ENCODE measurements around the gene C17orf67.

Gene C17orf67

GRCh38 chr17:56833809-56834379 lies at the start of gene C17orf67, which contains the start of gene DGKE:
Gene C17orf67 (minus strand): TSS chr17:56833920. CDS start chr17:56815810, 18,110 bp downstream.
Gene DGKE (plus strand): TSS chr17:56834151. CDS start chr17:56834796, 645 bp downstream.
- Mint-ChIP-seq H3K36me3 (ENCODE audit: low read depth) (peaks cover 17% of the 10 kb centered on the region), H3K27ac (peak within 1 kb of the TSS; percentile 74), H3K27me3 (peaks cover 10% of the 10 kb centered on the region), H3K9me3 (no peaks in the 10 kb centered on the region), H3K4me3 (peak within 1 kb of the TSS; percentile 90), H3K4me1 (ENCODE audit: low read depth) (peaks cover 48% of the 10 kb centered on the region)
- intact Hi-C loops (cut with micrococcal nuclease): loop anchor here (5.0 kb wide), 1 partner anchor 78 kb away; the partner anchor contains the start of gene TRIM25

- H3K4me1 Mint-ChIP-seq (ENCODE audit: low read depth): peaks cover 54% of the 10 kb centered on the region
- intact Hi-C loops (cut with micrococcal nuclease): no loop called here
- no peak overlapping the region for H3K27ac Mint-ChIP-seq
- no peak overlapping the region for H3K4me3 Mint-ChIP-seq
- peaks cover 11% of the 10 kb centered on the region for H3K9me3 Mint-ChIP-seq
- peaks cover 35% of the 10 kb centered on the region for H3K36me3 Mint-ChIP-seq (ENCODE audit: low read depth)
- H3K27me3 Mint-ChIP-seq: peaks cover 5% of the 10 kb centered on the region
Measured at GRCh38 chr17:56881685-56882295, 48.1 kb upstream of the C17orf67 start.

- intact Hi-C loops (cut with micrococcal nuclease): no loop called here
Measured at GRCh38 chr17:56880571-56880970, 46.9 kb upstream of the C17orf67 start.

GRCh38 chr17:56880133-56880532 lies 46.4 kb upstream of the C17orf67 start:
- peaks cover 11% of the 10 kb centered on the region for H3K9me3 Mint-ChIP-seq
- no peak overlapping the region for H3K4me3 Mint-ChIP-seq
- H3K36me3 Mint-ChIP-seq (ENCODE audit: low read depth): peaks cover 19% of the 10 kb centered on the region
- intact Hi-C loops (cut with micrococcal nuclease): no loop called here
- no peak overlapping the region for H3K27ac Mint-ChIP-seq
- peaks cover 51% of the 10 kb centered on the region for H3K4me1 Mint-ChIP-seq (ENCODE audit: low read depth)
- H3K27me3 Mint-ChIP-seq: peaks cover 5% of the 10 kb centered on the region

More at GRCh38 chr17:56880571-56880970, 46.9 kb upstream of the C17orf67 start:
- peaks cover 11% of the 10 kb centered on the region for H3K9me3 Mint-ChIP-seq
- H3K4me1 Mint-ChIP-seq (ENCODE audit: low read depth): peaks cover 55% of the 10 kb centered on the region
- peaks cover 23% of the 10 kb centered on the region for H3K36me3 Mint-ChIP-seq (ENCODE audit: low read depth)
- peaks cover 5% of the 10 kb centered on the region for H3K27me3 Mint-ChIP-seq
- H3K27ac Mint-ChIP-seq: no peak overlapping the region
- H3K4me3 Mint-ChIP-seq: no peak overlapping the region

GRCh38 chr17:56879280-56879679 lies 45.6 kb upstream of the C17orf67 start:
- peaks cover 42% of the 10 kb centered on the region for H3K4me1 Mint-ChIP-seq (ENCODE audit: low read depth)
- intact Hi-C loops (cut with micrococcal nuclease): no loop called here

GRCh38 chr17:56876766-56877179 lies 43.1 kb upstream of the C17orf67 start:
- intact Hi-C loops (cut with micrococcal nuclease): no loop called here
- peaks cover 6% of the 10 kb centered on the region for H3K36me3 Mint-ChIP-seq (ENCODE audit: low read depth)
- no peak overlapping the region for H3K4me3 Mint-ChIP-seq
- H3K27me3 Mint-ChIP-seq: peaks cover 5% of the 10 kb centered on the region
- H3K27ac Mint-ChIP-seq: no peak overlapping the region
- H3K4me1 Mint-ChIP-seq (ENCODE audit: low read depth): peaks cover 35% of the 10 kb centered on the region
- peaks cover 11% of the 10 kb centered on the region for H3K9me3 Mint-ChIP-seq

More at GRCh38 chr17:56879280-56879679, 45.6 kb upstream of the C17orf67 start:
- no peak overlapping the region for H3K27ac Mint-ChIP-seq
- peaks cover 5% of the 10 kb centered on the region for H3K27me3 Mint-ChIP-seq
- peaks cover 11% of the 10 kb centered on the region for H3K9me3 Mint-ChIP-seq
- H3K36me3 Mint-ChIP-seq (ENCODE audit: low read depth): peaks cover 10% of the 10 kb centered on the region
- H3K4me3 Mint-ChIP-seq: no peak overlapping the region

- Mint-ChIP-seq H3K4me1 (ENCODE audit: low read depth) (no peaks in the 10 kb centered on the region), H3K27ac (peak overlapping the region; percentile 73), H3K4me3 (no peak overlapping the region), H3K27me3 (no peaks in the 10 kb centered on the region), H3K9me3 (no peaks in the 10 kb centered on the region), H3K36me3 (ENCODE audit: low read depth) (no peaks in the 10 kb centered on the region)
- intact Hi-C loops (cut with micrococcal nuclease): no loop called here
Measured at GRCh38 chr17:56870081-56870651, 36.4 kb upstream of the C17orf67 start.

GRCh38 chr17:56868716-56869115 lies 35.0 kb upstream of the C17orf67 start:
- no peak overlapping the region for H3K4me3 Mint-ChIP-seq
- H3K27ac Mint-ChIP-seq: no peak overlapping the region
- no peaks in the 10 kb centered on the region for H3K36me3 Mint-ChIP-seq (ENCODE audit: low read depth)
- no peaks in the 10 kb centered on the region for H3K4me1 Mint-ChIP-seq (ENCODE audit: low read depth)
- no peaks in the 10 kb centered on the region for H3K9me3 Mint-ChIP-seq
- intact Hi-C loops (cut with micrococcal nuclease): no loop called here
- H3K27me3 Mint-ChIP-seq: no peaks in the 10 kb centered on the region

GRCh38 chr17:56867948-56868376 lies 34.2 kb upstream of the C17orf67 start:
- H3K4me3 Mint-ChIP-seq: no peak overlapping the region
- H3K36me3 Mint-ChIP-seq (ENCODE audit: low read depth): no peaks in the 10 kb centered on the region
- no peak overlapping the region for H3K27ac Mint-ChIP-seq
- intact Hi-C loops (cut with micrococcal nuclease): no loop called here
- no peaks in the 10 kb centered on the region for H3K27me3 Mint-ChIP-seq
- no peaks in the 10 kb centered on the region for H3K9me3 Mint-ChIP-seq
- no peaks in the 10 kb centered on the region for H3K4me1 Mint-ChIP-seq (ENCODE audit: low read depth)

- intact Hi-C loops (cut with micrococcal nuclease): no loop called here
- Mint-ChIP-seq H3K9me3 (no peaks in the 10 kb centered on the region), H3K4me3 (no peak overlapping the region), H3K27ac (no peak overlapping the region), H3K4me1 (ENCODE audit: low read depth) (no peaks in the 10 kb centered on the region), H3K27me3 (no peaks in the 10 kb centered on the region), H3K36me3 (ENCODE audit: low read depth) (no peaks in the 10 kb centered on the region)
Measured at GRCh38 chr17:56866496-56866895, 32.8 kb upstream of the C17orf67 start.

GRCh38 chr17:56866076-56866475 lies 32.4 kb upstream of the C17orf67 start:
- intact Hi-C loops (cut with micrococcal nuclease): no loop called here
- Mint-ChIP-seq H3K4me3 (no peak overlapping the region), H3K36me3 (ENCODE audit: low read depth) (no peaks in the 10 kb centered on the region), H3K27ac (no peak overlapping the region), H3K4me1 (ENCODE audit: low read depth) (no peaks in the 10 kb centered on the region), H3K9me3 (no peaks in the 10 kb centered on the region), H3K27me3 (no peaks in the 10 kb centered on the region)

- no peaks in the 10 kb centered on the region for H3K27me3 Mint-ChIP-seq
- H3K4me3 Mint-ChIP-seq: no peak overlapping the region
- H3K36me3 Mint-ChIP-seq (ENCODE audit: low read depth): no peaks in the 10 kb centered on the region
- H3K4me1 Mint-ChIP-seq (ENCODE audit: low read depth): no peaks in the 10 kb centered on the region
- intact Hi-C loops (cut with micrococcal nuclease): no loop called here
- H3K9me3 Mint-ChIP-seq: no peaks in the 10 kb centered on the region
- no peak overlapping the region for H3K27ac Mint-ChIP-seq
Measured at GRCh38 chr17:56863974-56864373, 30.3 kb upstream of the C17orf67 start.

- no peaks in the 10 kb centered on the region for H3K36me3 Mint-ChIP-seq (ENCODE audit: low read depth)
- no peaks in the 10 kb centered on the region for H3K9me3 Mint-ChIP-seq
- no peaks in the 10 kb centered on the region for H3K27me3 Mint-ChIP-seq
- intact Hi-C loops (cut with micrococcal nuclease): no loop called here
- H3K4me1 Mint-ChIP-seq (ENCODE audit: low read depth): no peaks in the 10 kb centered on the region
- H3K4me3 Mint-ChIP-seq: no peak overlapping the region
- H3K27ac Mint-ChIP-seq: no peak overlapping the region
Measured at GRCh38 chr17:56861899-56862298, 28.2 kb upstream of the C17orf67 start.

GRCh38 chr17:56851008-56851407 lies 17.3 kb upstream of the C17orf67 start:
- H3K4me1 Mint-ChIP-seq (ENCODE audit: low read depth): peaks cover 20% of the 10 kb centered on the region
- no peak overlapping the region for H3K27ac Mint-ChIP-seq
- peaks cover 23% of the 10 kb centered on the region for H3K36me3 Mint-ChIP-seq (ENCODE audit: low read depth)
- H3K4me3 Mint-ChIP-seq: no peak overlapping the region
- H3K27me3 Mint-ChIP-seq: no peaks in the 10 kb centered on the region
- intact Hi-C loops (cut with micrococcal nuclease): no loop called here
- H3K9me3 Mint-ChIP-seq: no peaks in the 10 kb centered on the region
